Measurements from ENCODE around the gene CDHR1.
"Not testable (repeated sequence)": the region's sequence is repeated elsewhere in the genome, so short reads cannot be mapped to it uniquely, and the experiment has no call there.

CDHR1 gene

GRCh38 chr10:84194424-84195043, at the start of gene CDHR1:
TSS of gene CDHR1 (plus strand) at chr10:84194537. CDS start at chr10:84194761, 224 bp downstream.
- peak; percentile 18 for DNase-seq

- DNase-seq, result no peak
These were observed 47.0 kb upstream of the CDHR1 start for GRCh38 chr10:84147347-84147746.

GRCh38 chr10:84148006-84148597, 46.2 kb upstream of the CDHR1 start:
- not testable (repeated sequence) for DNase-seq

GRCh38 chr10:84149854-84150253, 44.5 kb upstream of the CDHR1 start:
- no peak for DNase-seq

- no peak for DNase-seq
These were observed 41.6 kb upstream of the CDHR1 start for GRCh38 chr10:84152769-84153168.

- no peak for DNase-seq
These were observed 38.8 kb upstream of the CDHR1 start for GRCh38 chr10:84155521-84155920.

- DNase-seq, result no peak
These were observed 38.3 kb upstream of the CDHR1 start for GRCh38 chr10:84156009-84156408.

- no peak for DNase-seq
These were observed 37.6 kb upstream of the CDHR1 start for GRCh38 chr10:84156768-84157167.

GRCh38 chr10:84158061-84158460, 36.3 kb upstream of the CDHR1 start:
- DNase-seq, result no peak

- DNase-seq, result no peak
These were observed 35.8 kb upstream of the CDHR1 start for GRCh38 chr10:84158550-84158949.

GRCh38 chr10:84159076-84159685, 35.2 kb upstream of the CDHR1 start:
- no peak for DNase-seq

GRCh38 chr10:84160663-84161362, 33.5 kb upstream of the CDHR1 start:
- no peak for DNase-seq

- no peak for DNase-seq
These were observed 30.3 kb upstream of the CDHR1 start for GRCh38 chr10:84163996-84164395.

GRCh38 chr10:84164442-84164841, 29.9 kb upstream of the CDHR1 start:
- no peak for DNase-seq

- DNase-seq, result no peak
These were observed 27.6 kb upstream of the CDHR1 start for GRCh38 chr10:84166620-84167288.

- DNase-seq, result not testable (repeated sequence)
These were observed 27.1 kb upstream of the CDHR1 start for GRCh38 chr10:84167289-84167653.

GRCh38 chr10:84168382-84168781, 26.0 kb upstream of the CDHR1 start:
- not testable (repeated sequence) for DNase-seq

- DNase-seq, result not testable (repeated sequence)
These were observed 23.1 kb upstream of the CDHR1 start for GRCh38 chr10:84171237-84171636.

- not testable (repeated sequence) for DNase-seq
These were observed 22.5 kb upstream of the CDHR1 start for GRCh38 chr10:84171700-84172466.

GRCh38 chr10:84172467-84173356, 21.6 kb upstream of the CDHR1 start:
- no peak for DNase-seq

- no peak for DNase-seq
These were observed 20.8 kb upstream of the CDHR1 start, which contains the start of gene GPR15LG for GRCh38 chr10:84173501-84173929. TSS of gene GPR15LG (plus strand) at chr10:84173801. CDS start at chr10:84173852, 51 bp downstream.
